GM19397 (cell line): ENCODE results near the gene GNPTG.
A peak's percentile ranks its signal among the peaks of the same experiment; 100 is the strongest.

Source experiments
- ATAC-seq: cut with Tn5 transposase; IDR thresholded peaks from one replicate; pipeline ENCODE4 v1.9.1; 2021; ENCODE audit warnings: mild to moderate bottlenecking, moderate library complexity; ENCODE audit not compliant: unreplicated experiment

The GNPTG gene

DNA sequence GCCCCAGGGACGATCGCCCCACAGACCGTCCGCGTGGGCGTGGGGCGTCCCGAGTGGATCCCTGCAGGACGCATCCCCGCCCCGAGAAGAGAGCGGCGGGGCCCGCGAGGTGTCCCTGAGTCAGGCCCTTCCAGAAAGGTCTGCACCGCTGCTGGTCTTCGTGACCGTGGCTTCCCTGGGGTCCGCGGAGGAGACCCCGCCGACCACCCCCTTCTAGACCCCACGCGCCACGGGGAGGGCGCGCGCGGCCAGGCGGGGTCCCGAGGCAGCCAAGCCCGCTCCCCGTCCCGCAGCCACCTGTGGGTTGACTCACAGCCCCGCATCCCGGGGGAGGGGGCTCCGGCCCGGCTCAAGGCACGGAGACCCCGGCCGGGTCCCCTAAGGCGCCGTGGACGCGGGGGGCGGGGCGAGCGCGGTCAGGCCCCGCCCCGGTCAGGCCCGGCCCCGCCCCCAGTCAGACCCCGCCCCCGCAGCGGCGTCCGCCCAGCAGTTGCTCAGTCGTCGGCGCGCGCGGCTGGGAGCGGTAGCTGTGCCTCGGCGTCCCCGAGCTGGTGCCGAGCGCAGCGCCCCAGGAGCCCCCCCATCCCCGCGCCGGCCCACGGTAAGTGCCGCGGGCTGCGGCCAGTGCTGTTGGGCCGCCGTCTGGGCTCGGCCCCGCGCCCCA is 18.4 kb upstream of the GNPTG start, which contains the start of gene BAIAP3:
TSS of gene BAIAP3 (plus strand) at position 497 of the 664 bp plus-strand sequence. CDS start 4,905 bp downstream, outside the sequence.
- ATAC-seq, result no peak

GRCh38 chr16:1333854-1334700 is 17.7 kb upstream of the GNPTG start:
- ATAC-seq, result no peak

DNA sequence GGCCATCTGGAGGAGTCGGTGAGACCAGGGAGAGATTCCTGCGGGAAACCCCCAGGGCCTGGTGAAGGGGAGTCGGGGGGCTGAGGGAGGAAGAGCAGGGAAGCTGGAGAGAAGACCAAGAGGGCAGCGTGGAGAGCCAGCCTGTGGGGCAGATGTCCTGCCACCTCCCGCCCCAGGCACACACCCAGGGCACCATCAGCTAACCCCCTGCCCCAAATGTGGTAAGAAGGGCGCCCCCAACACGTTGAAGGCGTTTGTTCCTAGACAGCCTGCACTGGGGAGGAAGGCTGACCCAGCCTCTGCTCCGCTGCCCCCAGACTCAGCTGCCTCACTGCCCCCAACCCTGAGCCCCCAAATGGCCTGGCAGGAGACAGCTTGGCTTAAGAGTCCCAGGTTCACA is 17.0 kb upstream of the GNPTG start:
- no peak for ATAC-seq

DNA sequence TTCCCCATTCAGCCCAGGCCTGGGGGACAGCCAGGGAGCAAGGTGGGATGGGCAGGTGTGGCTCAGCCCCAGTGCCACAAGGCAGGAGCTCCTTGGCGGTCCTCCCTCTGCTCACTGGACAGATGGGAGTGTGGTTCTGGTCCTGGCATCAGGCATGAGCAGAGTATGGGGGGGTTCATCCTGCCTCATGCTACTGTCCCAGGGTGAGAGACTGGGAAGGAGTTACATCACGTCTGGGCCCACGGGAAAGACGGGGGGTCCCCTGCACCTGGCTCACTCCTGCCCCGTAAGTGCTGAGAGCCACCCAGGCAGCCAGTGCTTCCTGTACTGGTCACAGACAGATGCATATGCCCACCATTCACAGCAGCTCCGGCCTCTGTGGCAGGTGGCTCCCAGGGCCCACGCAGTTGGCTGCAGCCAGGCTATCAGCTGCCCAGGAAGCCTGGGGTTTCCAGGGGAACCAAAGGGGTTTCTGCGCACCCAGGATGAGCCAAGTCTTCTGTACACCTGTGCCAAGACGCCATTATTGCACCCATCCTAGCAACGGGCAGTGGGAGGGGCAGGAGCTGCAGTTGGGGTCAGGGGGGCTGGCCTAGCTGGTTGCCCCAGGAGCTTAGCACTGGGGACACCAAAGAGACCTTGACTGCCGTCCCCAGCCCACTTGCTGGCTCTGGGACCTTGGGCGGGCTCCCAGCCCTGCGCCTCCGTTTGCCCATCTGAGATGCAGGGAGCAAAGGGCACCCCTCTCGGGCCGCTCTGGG is 16.3 kb upstream of the GNPTG start:
- ATAC-seq, result no peak

DNA sequence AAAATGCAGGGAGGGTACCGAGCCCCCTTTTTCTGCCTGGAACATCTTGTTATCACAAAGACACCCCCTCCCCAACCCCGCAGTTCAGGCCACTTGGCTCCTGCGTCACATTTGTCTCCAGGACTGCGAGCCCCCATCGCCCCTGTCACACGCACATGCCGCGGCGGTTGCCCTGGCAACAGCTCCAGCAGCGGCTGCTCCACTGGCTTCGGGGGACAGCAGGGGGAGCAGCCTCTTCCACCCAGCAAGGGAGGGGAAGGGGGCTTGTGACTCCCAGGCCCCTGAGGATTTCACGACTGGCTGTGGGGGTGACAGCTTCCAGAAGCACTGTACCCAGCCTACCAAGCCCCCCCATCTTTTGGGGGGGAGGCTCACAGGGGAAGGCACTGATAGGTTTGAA is 15.7 kb upstream of the GNPTG start:
- no peak for ATAC-seq

GRCh38 chr16:1336619-1337018 is 15.1 kb upstream of the GNPTG start:
- ATAC-seq, result no peak

GRCh38 chr16:1337486-1337885 is 14.2 kb upstream of the GNPTG start:
- ATAC-seq, result no peak

DNA sequence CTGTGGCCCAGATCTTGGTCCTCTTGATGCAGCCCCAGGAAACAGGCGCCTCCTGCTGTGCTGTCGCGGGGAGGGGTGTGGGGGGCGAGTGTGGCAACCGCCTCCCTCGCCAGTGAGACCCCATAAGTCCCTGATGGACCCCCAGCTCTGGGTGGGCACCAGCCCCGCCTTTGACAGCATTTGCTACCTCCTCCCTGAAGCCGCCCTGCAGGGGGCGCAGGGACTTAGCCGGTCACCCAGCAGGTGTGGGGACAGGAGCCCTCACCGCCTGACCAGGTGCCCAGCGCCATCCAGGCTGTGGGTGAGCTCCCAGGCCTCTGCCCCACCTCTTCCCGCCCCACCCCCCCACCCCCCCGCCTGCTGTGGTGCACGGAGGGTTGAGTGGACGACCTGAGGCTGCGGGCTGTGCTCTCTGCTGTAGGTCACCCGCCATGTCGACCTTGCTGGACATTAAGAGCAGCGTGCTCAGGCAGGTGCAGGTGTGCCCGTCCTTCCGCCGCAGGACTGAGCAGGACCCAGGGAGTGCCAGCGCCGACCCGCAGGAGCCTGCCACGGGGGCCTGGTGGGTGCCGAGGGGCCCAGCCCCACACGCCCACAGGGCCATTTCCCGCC is 13.5 kb upstream of the GNPTG start:
- no peak for ATAC-seq

DNA sequence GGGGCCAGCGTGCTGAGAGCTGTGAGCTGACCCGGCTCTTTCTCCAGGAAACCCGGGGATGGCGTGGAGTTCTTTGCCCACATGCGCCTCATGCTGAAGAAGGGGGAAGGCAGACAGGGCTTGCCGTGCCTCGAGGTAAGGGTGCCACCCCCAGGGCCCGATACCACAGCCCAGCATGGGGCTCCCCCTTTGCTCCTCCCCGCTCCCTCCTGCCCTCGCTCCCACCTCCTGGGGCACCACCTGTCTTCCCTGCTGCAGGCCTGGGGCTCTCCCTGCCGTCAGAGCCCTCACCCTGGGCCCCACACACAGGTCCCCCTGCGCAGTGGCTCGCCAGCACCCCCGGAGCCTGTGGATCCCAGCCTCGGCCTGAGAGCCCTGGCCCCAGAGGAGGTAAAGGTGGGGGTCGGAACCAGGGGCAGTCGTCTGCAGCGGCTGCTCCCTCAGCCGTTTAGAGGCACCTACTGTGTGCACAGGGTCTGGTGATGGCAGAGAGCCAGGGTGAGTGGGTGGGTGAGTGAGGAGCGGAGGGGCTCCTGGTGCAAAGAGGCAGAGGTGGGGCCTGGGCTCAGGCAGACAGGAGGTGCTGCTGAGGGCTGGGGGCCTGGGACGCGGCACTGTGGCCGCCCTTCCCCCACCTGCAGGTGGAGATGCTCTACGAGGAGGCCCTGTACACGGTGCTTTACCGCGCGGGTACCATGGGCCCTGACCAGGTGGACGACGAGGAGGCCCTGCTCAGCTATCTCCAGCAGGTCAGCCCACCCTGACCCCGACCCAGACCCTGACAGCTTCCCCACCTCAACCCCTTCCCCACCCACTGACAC is 12.7 kb upstream of the GNPTG start:
- ATAC-seq, result no peak

- ATAC-seq, result no peak
Measured at GRCh38 chr16:1340730-1341494, 10.8 kb upstream of the GNPTG start.

GRCh38 chr16:1341495-1342420 is 10.0 kb upstream of the GNPTG start:
- ATAC-seq, result no peak

DNA sequence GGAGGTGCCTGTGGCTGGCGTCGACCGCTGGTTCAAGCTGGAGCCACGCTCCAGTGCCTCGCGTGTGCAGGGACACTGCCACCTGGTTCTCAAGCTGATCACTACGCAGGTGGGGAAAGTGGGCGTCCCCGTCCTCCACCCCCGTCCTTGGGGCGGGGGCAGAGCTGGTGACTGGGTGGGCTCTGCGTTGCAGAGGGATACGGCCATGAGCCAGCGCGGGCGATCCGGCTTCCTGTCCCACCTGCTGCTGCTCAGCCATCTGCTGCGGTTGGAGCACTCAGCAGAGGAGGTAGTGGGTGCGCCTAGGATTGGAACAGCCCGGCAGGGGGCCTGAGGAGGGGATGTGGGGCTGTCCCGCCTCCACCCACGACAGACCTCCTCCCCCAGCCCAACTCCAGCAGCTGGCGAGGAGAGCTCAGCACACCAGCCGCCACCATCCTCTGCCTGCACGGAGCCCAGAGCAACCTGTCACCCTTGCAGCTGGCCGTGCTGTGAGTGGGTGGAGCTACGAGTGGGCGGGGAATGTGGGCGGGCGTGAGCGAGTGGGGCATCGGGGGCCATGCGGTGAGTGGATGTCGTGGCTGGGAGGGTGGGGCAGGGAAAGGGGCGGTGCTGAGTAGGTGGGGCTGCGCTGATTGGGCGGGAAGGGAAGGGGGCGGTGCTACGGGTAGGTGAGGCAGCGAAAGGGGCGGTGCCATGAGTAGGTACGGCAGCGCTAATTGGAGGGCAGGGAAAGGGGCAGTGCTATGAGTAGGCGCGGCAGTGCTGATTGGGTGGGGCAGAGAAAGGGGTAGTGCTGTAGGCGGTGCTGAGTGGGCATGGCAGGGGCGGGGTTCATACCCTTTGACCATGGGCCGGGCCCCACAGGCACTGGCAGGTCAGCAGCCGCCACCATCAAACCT is 9.0 kb upstream of the GNPTG start:
- ATAC-seq, result peak; percentile 82

DNA sequence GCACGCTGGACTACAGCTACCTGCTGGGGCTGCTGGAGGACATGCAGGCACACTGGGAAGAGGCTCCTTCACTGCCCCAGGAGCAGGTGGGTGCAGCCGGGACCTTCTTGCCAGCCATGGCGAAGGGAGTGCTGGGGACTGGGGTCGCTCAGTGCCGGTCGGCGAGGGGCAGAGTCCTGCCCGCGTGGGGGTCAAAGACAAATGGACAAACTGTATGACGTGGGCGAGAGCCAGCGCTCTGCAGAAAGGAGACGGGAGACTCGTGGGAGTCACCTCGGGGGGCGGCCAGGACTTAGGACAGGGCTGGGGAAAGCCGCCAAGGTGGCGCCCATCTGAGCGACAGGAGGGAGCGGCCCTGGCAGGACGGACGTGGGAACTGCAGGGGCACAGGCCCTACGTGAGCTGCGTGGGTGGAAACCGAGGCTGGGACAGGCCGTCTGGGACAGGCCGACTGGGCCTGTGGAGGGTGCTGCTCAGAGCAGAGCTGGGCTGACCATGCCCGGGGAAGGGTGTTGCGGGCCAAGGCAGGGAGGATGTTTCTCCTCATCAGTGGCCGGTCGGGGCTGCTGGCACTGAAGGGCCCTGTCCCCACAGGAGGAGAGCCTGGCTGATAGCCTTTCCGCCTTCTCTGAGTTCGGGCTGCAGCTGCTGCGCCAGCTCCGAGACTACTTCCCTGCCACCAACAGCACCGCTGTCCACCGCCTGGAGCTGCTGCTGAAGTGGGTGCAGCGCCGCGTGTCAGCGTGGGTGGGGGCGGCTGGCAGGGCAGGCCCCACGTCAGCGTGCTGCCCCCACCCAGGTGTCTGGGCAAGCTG is 8.1 kb upstream of the GNPTG start:
- ATAC-seq, result no peak

DNA sequence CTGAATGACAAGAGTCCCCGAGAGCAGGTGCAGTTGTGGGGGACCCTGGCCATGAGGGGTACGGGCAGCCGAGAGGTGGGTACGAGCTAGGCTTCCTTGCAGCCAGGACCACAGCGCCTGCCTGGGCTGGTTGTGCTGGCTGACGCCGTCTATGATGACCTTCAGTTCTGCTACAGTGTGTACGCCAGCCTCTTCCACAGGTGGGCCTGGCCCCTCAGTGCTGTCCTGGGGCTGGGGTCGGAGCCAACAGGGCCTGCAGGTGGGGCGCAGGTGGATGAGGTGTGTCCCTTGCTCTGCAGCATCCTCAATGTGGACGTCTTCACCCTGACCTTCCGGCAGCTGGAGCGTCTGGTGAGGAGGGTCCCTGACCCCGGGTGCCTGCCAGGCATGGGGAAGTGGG is 7.2 kb upstream of the GNPTG start:
- no peak for ATAC-seq

DNA sequence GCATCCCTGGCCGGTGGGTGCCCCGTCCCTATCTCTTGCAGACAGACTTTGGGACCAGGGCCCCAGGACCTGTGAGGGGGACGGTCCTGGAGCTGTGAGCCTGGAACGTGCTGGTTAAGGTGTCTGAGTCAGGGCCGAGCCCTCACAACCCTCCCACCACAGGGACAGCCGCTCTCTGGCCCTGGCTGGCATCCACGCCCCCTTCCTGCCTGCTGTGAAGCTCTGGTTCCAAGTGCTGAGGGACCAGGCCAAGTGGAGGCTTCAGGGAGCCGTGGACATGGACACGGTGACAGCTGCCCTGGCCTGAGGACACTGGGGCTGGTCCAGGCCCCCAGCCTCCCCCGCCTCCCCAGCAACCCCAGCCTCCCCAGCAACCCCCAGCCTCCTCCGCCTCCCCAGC is 6.6 kb upstream of the GNPTG start:
- ATAC-seq, result no peak

GRCh38 chr16:1345651-1346421 is 5.9 kb upstream of the GNPTG start:
- no peak for ATAC-seq
